Measurements from ENCODE around the gene PLA1A.
"Not testable (repeated sequence)": the region's sequence is repeated elsewhere in the genome, so short reads cannot be mapped to it uniquely, and the experiment has no call there.

The PLA1A gene

DNA sequence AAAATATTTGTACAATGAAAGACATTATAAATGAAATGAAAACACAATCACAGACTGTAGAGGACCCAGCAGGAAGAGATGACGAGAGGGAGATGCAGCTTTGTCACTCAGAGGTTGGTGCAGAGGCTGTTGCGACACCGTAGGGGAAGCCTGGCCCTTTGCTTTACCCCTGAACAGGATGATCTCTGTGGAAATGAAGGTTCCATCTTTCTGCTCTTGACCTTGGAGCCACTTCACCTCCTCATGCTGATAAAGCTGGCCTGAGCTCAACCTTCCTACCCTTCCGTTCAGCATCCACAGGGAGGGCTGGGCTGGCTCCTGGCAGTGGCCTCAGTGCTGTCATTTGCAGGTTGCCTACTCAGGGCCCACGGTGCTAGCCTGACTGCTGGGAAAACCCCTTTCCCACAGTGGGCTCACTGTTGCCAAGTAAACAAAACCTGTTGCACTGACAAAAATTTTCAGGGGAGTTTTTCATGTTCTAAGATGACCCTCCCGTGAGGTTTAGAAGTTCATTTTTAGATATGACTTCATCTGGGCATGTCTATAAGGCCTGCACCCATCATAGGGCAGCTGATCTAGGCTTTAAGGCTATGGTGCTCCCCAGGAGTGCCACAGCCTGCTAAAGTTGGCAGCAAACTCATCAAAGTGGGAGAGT is 35.3 kb upstream of the PLA1A start:
- TF ChIP-seq, protein P1, sequence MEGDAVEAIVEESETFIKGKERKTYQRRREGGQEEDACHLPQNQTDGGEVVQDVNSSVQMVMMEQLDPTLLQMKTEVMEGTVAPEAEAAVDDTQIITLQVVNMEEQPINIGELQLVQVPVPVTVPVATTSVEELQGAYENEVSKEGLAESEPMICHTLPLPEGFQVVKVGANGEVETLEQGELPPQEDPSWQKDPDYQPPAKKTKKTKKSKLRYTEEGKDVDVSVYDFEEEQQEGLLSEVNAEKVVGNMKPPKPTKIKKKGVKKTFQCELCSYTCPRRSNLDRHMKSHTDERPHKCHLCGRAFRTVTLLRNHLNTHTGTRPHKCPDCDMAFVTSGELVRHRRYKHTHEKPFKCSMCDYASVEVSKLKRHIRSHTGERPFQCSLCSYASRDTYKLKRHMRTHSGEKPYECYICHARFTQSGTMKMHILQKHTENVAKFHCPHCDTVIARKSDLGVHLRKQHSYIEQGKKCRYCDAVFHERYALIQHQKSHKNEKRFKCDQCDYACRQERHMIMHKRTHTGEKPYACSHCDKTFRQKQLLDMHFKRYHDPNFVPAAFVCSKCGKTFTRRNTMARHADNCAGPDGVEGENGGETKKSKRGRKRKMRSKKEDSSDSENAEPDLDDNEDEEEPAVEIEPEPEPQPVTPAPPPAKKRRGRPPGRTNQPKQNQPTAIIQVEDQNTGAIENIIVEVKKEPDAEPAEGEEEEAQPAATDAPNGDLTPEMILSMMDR (IDR thresholded peaks at IDR 0.05; ENCODE audit: control insufficient read depth, insufficient read depth, low read depth, low read length, missing control alignments): no peak
- no peak for DNase-seq (ENCODE audit: low read depth)
- H3K4me3 ChIP-seq (ENCODE audit: control insufficient read depth, low read depth, low read length): no peak overlapping the region

DNA sequence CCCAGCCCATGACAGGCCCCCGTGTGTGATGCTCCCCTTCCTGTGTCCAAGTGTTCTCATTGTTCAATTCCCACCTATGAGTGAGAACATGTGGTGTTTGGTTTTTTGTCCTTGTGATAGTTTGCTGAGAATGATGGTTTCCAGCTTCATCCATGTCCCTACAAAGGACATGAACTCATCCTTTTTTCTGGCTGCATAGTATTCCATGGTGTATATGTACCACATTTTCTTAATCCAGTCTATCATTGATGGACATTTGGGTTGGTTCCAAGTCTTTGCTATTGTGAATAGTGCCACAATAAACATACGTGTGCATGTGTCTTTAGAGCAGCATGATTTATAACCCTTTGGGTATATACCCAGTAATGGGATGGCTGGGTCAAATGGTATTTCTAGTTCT is 34.4 kb upstream of the PLA1A start:
- DNase-seq (ENCODE audit: low read depth); H3K4me3 ChIP-seq (ENCODE audit: control insufficient read depth, low read depth, low read length): not testable (repeated sequence)

DNA sequence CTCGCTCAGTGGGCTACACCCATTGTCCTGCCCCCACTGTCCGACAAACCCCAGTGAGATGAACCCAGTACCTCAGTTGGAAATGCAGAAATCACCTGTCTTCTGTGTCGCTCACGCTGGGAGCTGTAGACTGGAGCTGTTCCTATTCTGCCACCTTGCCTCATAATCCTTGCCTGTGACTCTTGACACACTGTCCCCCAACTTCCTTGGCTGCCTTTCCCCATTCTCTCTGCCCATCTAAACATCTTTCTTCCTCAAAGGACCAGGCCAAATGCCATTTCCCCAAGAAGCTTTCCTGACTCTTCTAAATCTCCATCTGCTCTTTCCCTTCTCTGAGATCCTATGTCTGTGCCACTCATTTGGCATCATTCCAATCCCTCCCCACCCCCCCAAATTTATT is 28.5 kb upstream of the PLA1A start:
- TF ChIP-seq, protein P1 (IDR thresholded peaks at IDR 0.05; ENCODE audit: control insufficient read depth, insufficient read depth, low read depth, low read length, missing control alignments): no peak
- no peak overlapping the region for H3K4me3 ChIP-seq (ENCODE audit: control insufficient read depth, low read depth, low read length)
- DNase-seq (ENCODE audit: low read depth): no peak

DNA sequence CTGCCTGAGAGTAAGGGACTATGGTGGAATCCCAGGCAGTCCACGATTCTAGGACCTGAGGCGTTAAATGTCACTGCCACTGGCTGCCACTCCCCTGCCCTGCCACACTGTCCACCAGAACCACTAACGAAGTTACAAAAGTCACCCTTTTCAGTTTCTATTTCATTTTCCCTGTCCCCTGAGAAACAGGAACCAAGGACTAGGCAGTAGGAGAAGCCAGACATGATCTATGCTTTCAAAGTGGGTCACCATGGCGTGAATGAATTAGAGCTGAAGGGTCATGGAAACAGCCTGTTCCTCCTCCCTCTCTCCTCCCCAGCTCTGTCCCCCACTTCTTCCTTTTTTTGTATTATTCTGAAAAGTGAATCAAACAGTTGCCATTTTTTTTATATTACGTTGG is 27.5 kb upstream of the PLA1A start:
- no peak for DNase-seq (ENCODE audit: low read depth)
- TF ChIP-seq, protein P1 (IDR thresholded peaks at IDR 0.05; ENCODE audit: control insufficient read depth, insufficient read depth, low read depth, low read length, missing control alignments): no peak
- no peak overlapping the region for H3K4me3 ChIP-seq (ENCODE audit: control insufficient read depth, low read depth, low read length)

DNA sequence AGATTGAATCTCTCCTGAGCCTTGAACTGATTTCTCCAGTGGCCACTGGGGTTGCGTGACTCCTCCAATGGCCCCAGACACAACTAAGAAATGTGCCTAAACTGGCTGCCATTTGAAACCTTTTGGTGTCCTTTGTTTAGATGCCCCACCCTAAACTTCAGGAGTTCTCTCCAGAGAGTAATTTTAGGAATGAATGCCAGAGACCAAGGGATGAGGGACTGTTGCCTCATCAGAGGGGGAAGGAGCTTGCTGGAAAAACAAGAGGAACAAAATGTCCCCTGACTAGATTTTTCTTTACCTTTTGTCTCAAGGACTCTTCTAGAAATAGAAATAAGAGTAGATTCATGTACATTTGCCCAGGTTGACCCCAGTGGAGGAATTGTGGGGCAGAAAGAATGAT is 26.5 kb upstream of the PLA1A start:
- H3K4me3 ChIP-seq (ENCODE audit: control insufficient read depth, low read depth, low read length): no peak overlapping the region
- no peak for DNase-seq (ENCODE audit: low read depth)

DNA sequence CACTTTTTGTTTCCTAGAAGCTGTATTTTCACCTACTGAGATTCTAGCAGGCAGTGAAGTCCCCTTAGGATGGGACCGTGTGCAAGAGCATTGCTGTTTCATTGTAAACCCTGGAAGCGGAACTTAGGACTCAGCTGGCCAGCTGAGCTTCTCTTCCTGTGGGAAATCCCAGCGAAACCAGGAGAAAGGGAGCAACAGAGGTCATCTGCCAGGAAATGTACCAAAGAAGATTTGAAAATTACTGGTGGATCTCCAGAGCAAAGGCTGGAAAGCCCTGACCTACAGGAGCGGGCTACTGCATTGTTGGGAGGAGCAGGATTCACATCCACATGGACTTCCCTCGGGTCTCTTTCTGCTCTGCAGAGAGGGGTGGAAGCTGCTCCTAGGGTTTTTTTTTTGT is 26.0 kb upstream of the PLA1A start:
- no peak overlapping the region for H3K4me3 ChIP-seq (ENCODE audit: control insufficient read depth, low read depth, low read length)
- TF ChIP-seq, protein P1 (IDR thresholded peaks at IDR 0.05; ENCODE audit: control insufficient read depth, insufficient read depth, low read depth, low read length, missing control alignments): no peak
- no peak for DNase-seq (ENCODE audit: low read depth)

More for the DNA sequence above, 26.5 kb upstream of the PLA1A start:
- TF ChIP-seq, protein P1 (IDR thresholded peaks at IDR 0.05; ENCODE audit: control insufficient read depth, insufficient read depth, low read depth, low read length, missing control alignments): no peak

DNA sequence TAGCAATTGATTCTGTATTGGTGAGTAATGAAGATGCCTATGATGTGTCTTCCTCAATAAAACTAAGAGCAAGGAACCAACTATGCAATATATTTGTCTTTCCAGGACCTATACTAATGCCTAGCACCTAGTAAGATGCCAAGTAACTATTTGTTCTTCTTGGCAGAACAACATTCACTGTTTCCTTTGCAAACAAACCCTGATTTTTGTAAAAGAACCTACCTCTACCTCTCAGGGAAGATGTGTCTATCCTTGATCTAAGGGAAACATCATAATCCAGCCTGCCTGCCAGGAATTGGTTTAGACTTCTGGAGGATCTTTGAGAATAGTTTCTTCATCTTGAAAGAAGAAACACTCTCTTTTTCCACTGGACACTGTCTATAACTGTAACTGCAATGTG is 22.2 kb upstream of the PLA1A start:
- no peak for DNase-seq (ENCODE audit: low read depth)
- TF ChIP-seq, protein P1 (IDR thresholded peaks at IDR 0.05; ENCODE audit: control insufficient read depth, insufficient read depth, low read depth, low read length, missing control alignments): no peak
- H3K4me3 ChIP-seq (ENCODE audit: control insufficient read depth, low read depth, low read length): no peak overlapping the region
